SK-N-SH (cell line): ENCODE data around the gene PPP2R5E. TPM values are rescaled to one million over a fixed set of nuclear protein-coding genes. Genes with fewer than 3 reads are reported as not detected.

ENCODE experiments used
- CTCF ChIA-PET: fragments of 300-600, 350-600 bp; formaldehyde crosslinking; extraction: SDS; loops from one replicate; lab custom pipeline; 2021; lab: Yijun Ruan, JAX
- POLR2A ChIA-PET: fragments of 350-600 bp; sonication (Branson Sonifier 250); formaldehyde crosslinking; extraction: SDS; loops from one replicate; lab custom pipeline; 2020; ENCODE audit warnings: antibody characterized with exemption, inconsistent platforms; lab: Yijun Ruan, JAX
- DNase-seq: peaks from one replicate; pipeline ENCODE4 v3.0.0; 2012
- H2AFZ ChIP-seq: fragments of 200-600 bp; sonication (generic); 2 replicates; pipeline ENCODE4 v1.8.1; 2016; ENCODE audit warnings: antibody characterized with exemption, mild to moderate bottlenecking, low read depth
- H3F3A ChIP-seq: fragments of 200-600 bp; sonication (generic); replicated peaks from 2 replicates; pipeline ENCODE3; 2016; ENCODE audit warnings: antibody characterized with exemption, mild to moderate bottlenecking; ENCODE audit not compliant: insufficient read depth
- H3K27ac ChIP-seq, 2 experiments: fragments of 200-500 bp in 1 of 2; fragments of 200-600 bp in 1 of 2; sonication (Bioruptor generic) in 1 of 2; sonication (generic), shearing (Covaris generic) in 1 of 2; 2 replicates each; pipeline versions ENCODE4 v1.5.1 to v1.6.1; 2014 to 2016; ENCODE audit warnings: low read depth in 2 of 2, inconsistent platforms in 1 of 2, low read length in 1 of 2, mild to moderate bottlenecking in 1 of 2, mixed read lengths in 1 of 2
- H3K27me3 ChIP-seq: fragments of 200-600 bp; sonication (generic), shearing (Covaris generic); 2 replicates; pipeline ENCODE4 v1.6.1; 2016; ENCODE audit warnings: mixed run types; ENCODE audit not compliant: insufficient read depth
- H3K36me3 ChIP-seq, 2 experiments: fragments of 200-500 bp in 1 of 2; fragments of 200-600 bp in 1 of 2; sonication (Bioruptor generic) in 1 of 2; sonication (generic) in 1 of 2; replicated peaks in 1 of 2; 2 replicates each; pipeline versions ENCODE3 to v1.5.1; 2014 to 2016; ENCODE audit warnings: low read length in 1 of 2, mild to moderate bottlenecking in 1 of 2; ENCODE audit not compliant: insufficient read depth in 2 of 2, control insufficient read depth in 1 of 2
- H3K4me1 ChIP-seq, 2 experiments: fragments of 200-500 bp in 1 of 2; fragments of 200-600 bp in 1 of 2; sonication (Bioruptor generic) in 1 of 2; sonication (generic), shearing (Covaris generic) in 1 of 2; 2 replicates each; pipeline versions ENCODE4 v1.5.1 to v1.6.1; 2014 to 2016; ENCODE audit warnings: low read depth in 1 of 2, low read length in 1 of 2, mixed run types in 1 of 2; ENCODE audit not compliant: insufficient read depth in 2 of 2, control insufficient read depth in 1 of 2
- H3K4me2 ChIP-seq: fragments of 200-600 bp; sonication (generic), shearing (Covaris generic); 2 replicates; pipeline ENCODE4 v1.6.1; 2017; ENCODE audit warnings: mixed run types
- H3K4me3 ChIP-seq, 2 experiments: fragments of 200-500 bp in 1 of 2; fragments of 200-600 bp in 1 of 2; sonication (Bioruptor generic) in 1 of 2; sonication (generic), shearing (Covaris generic) in 1 of 2; 2 replicates each; pipeline versions ENCODE4 v1.5.1 to v1.8.1; 2014 to 2016; ENCODE audit warnings: low read depth in 2 of 2, inconsistent platforms in 1 of 2, low read length in 1 of 2, mild to moderate bottlenecking in 1 of 2, mixed read lengths in 1 of 2, moderate library complexity in 1 of 2
- H3K79me2 ChIP-seq: fragments of 200-600 bp; sonication (generic); 2 replicates; pipeline ENCODE4 v1.8.1; 2017; ENCODE audit warnings: mild to moderate bottlenecking; ENCODE audit not compliant: insufficient read depth
- H3K9ac ChIP-seq: fragments of 200-600 bp; sonication (generic); 2 replicates; pipeline ENCODE4 v1.6.1; 2017; ENCODE audit warnings: mixed run types
- H3K9me2 ChIP-seq: fragments of 200-600 bp; sonication (generic); 2 replicates; pipeline ENCODE4 v1.6.1; 2017; ENCODE audit warnings: mixed run types
- H3K9me3 ChIP-seq: fragments of 200-600 bp; sonication (generic); 2 replicates; pipeline ENCODE4 v1.6.1; 2017; ENCODE audit warnings: mixed run types, mild to moderate bottlenecking, moderate library complexity
- H4K20me1 ChIP-seq: fragments of 200-600 bp; sonication (generic); 2 replicates; pipeline ENCODE4 v1.6.1; 2017; ENCODE audit warnings: mild to moderate bottlenecking, mixed run types; ENCODE audit not compliant: insufficient read depth
- EP300 ChIP-seq, 2 experiments: IDR thresholded peaks; 2 replicates each; pipeline versions ENCODE4 v1.4.0 to v1.6.1; 2012; ENCODE audit warnings: borderline replicate concordance in 1 of 2, low read depth in 1 of 2, low read length in 1 of 2
- EZH2phosphoT487 ChIP-seq: fragments of 200-600 bp; sonication (generic); IDR thresholded peaks from 2 replicates; pipeline ENCODE4 v1.6.1; 2017; ENCODE audit warnings: low read depth, mixed run types, mild to moderate bottlenecking, antibody characterized with exemption, moderate library complexity, borderline replicate concordance
- GATA2 ChIP-seq: sonication (generic); formaldehyde crosslinking; IDR thresholded peaks from 2 replicates; pipeline ENCODE4 v1.5.0; 2020; ENCODE audit warnings: mild to moderate bottlenecking, missing genetic modification reagents
- MAX ChIP-seq: IDR thresholded peaks from 2 replicates; pipeline ENCODE4 v1.4.0; 2012; ENCODE audit warnings: low read depth
- MEF2A ChIP-seq: IDR thresholded peaks from 2 replicates; pipeline ENCODE4 v1.4.0; 2012; ENCODE audit warnings: low read depth, borderline replicate concordance
- MXI1 ChIP-seq: IDR thresholded peaks from 2 replicates; pipeline ENCODE4 v1.6.1; 2012; ENCODE audit warnings: mild to moderate bottlenecking, low read depth, low read length, improper control_type of control experiment
- NFIC ChIP-seq: IDR thresholded peaks from 2 replicates; pipeline ENCODE4 v1.4.0; 2012; ENCODE audit warnings: borderline replicate concordance
- POLR2AphosphoS5 ChIP-seq: IDR thresholded peaks from 2 replicates; pipeline ENCODE4 v1.6.1; 2012; ENCODE audit warnings: low read depth, low read length
- TCF12 ChIP-seq: IDR thresholded peaks from 2 replicates; pipeline ENCODE4 v1.4.0; 2012
- TEAD4 ChIP-seq: IDR thresholded peaks from 2 replicates; pipeline ENCODE4 v1.4.0; 2012; ENCODE audit warnings: mild to moderate bottlenecking, borderline replicate concordance; ENCODE audit not compliant: insufficient read depth
- USF2 ChIP-seq: fragments of 150-350 bp; IDR thresholded peaks from 2 replicates; pipeline ENCODE4 v1.6.1; 2017; ENCODE audit warnings: antibody characterized with exemption, low read length, low read depth, borderline replicate concordance
- WGBS: methylation state at CpG from one replicate; pipeline ENCODE4 v1.1.6; 2017; ENCODE audit warnings: low lambda C conversion rate; 5-methylcytosine and 5-hydroxymethylcytosine counted together
- polyA plus RNA-seq, 3 experiments: library from polyadenylated mRNA; depleted of rRNA; stranded (reverse); fragments of >200 nt; gene quantifications; 2 replicates each; pipeline ENCODE4 v1.2.3, GENCODE V29; 2012
- TF ChIP-seq, protein P1 (sequence below): IDR thresholded peaks from 2 replicates; pipeline ENCODE4 v1.4.0; 2012; ENCODE audit warnings: low read depth, borderline replicate concordance

Gene PPP2R5E
- polyA plus RNA-seq, 1 of the 3 experiments (the other 2 are of a cell fraction) = 4.4 TPM

GRCh38 chr14:63454863-63455622, 88.1 kb downstream of the PPP2R5E start:
- Histone ChIP-seq H3K4me1 (peaks cover 12 to 19% of the 10 kb centered on the region in 2 experiments; a peak in 3 of 4 replicates), H3K4me2 (0 out of 2 replicates have a peak overlapping the region, but pooled peaks have one; percentile 14), H3K36me3 (peaks cover 6 to 13% of the 10 kb centered on the region in 2 experiments), H3K9me3 (no peaks in the 10 kb centered on the region), H3K27ac (peak overlapping the region; percentile 21 to 60; a peak in 3 of 4 replicates), H4K20me1 (peaks cover 76% of the 10 kb centered on the region), H3K27me3 (no peaks in the 10 kb centered on the region), H3K9me2 (no peaks in the 10 kb centered on the region), H3F3A (peaks cover 13% of the 10 kb centered on the region), H3K79me2 (peaks cover 96% of the 10 kb centered on the region), H2AFZ (no peak overlapping the region), H3K9ac (no peak overlapping the region), H3K4me3 (no peak overlapping the region)
- WGBS = 56% methylated on average over 2 of the region's 2 CpGs
- TF ChIP-seq POLR2AphosphoS5 = no peak
- peak; percentile 31; the same call in 1 of the 2 replicates for TF ChIP-seq NFIC
- DNase-seq = no peak
- CTCF ChIA-PET = interaction anchor here (1.2 kb wide), 1 partner anchor 66 kb away, joined by 4 read pairs; no protein-coding TSS in a partner anchor
- POLR2A ChIA-PET = no interaction called here

- POLR2A ChIA-PET = no interaction called here
Measured at GRCh38 chr14:63454436-63454835, 88.7 kb downstream of the PPP2R5E start.

DNA sequence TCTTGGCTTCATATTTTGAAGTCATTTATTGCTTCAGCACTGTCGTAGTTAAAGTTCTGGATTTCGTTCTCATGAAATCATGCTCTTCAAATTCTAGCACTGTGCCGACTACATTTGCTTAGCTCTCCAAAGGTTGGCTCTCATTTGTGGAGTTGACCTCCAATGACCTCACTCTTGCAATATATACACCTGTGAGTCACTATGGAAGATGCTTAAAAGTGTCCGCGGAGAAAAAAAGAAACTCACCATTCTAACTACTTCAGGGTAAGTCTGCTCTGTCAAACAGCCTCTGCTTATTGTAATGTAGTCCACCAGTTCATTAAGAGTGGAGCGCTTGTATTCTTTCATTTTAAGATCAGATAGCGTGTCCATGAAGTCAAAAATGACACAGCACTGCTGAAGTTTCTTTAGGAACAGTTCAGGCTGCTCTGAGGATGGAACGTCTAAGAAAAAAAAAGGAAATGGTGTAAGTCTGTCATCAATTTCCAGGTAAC, 89.7 kb downstream of the PPP2R5E start:
- H3K9me2 ChIP-seq = no peaks in the 10 kb centered on the region
- no peak overlapping the region for H2AFZ ChIP-seq
- no peak overlapping the region for H3K9ac ChIP-seq
- H3K4me2 ChIP-seq = 0 out of 2 replicates have a peak overlapping the region, but pooled peaks have one; percentile 11
- peak overlapping the region; percentile 25 to 53; a peak in 3 of 4 replicates for H3K27ac ChIP-seq
- H3K4me1 ChIP-seq = peaks cover 12 to 19% of the 10 kb centered on the region in 2 experiments; a peak in 3 of 4 replicates
- ChIA-PET CTCF (interaction anchor here (1.1 kb wide), 1 partner anchor 15 kb away, joined by 3 read pairs; no protein-coding TSS in a partner anchor), POLR2A (no interaction called here)
- no peaks in the 10 kb centered on the region for H3K9me3 ChIP-seq
- peaks cover 6 to 13% of the 10 kb centered on the region in 2 experiments for H3K36me3 ChIP-seq
- 71% methylated on average over 8 of the region's 8 CpGs for WGBS
- no peak overlapping the region; a peak in 1 of 4 replicates for H3K4me3 ChIP-seq
- DNase-seq = no peak
- H3K27me3 ChIP-seq = no peaks in the 10 kb centered on the region
- peaks cover 8% of the 10 kb centered on the region for H3F3A ChIP-seq
- peaks cover 67% of the 10 kb centered on the region for H4K20me1 ChIP-seq
- peaks cover 95% of the 10 kb centered on the region for H3K79me2 ChIP-seq
- TF ChIP-seq, protein P1, sequence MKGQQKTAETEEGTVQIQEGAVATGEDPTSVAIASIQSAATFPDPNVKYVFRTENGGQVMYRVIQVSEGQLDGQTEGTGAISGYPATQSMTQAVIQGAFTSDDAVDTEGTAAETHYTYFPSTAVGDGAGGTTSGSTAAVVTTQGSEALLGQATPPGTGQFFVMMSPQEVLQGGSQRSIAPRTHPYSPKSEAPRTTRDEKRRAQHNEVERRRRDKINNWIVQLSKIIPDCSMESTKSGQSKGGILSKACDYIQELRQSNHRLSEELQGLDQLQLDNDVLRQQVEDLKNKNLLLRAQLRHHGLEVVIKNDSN = no peak
- TF ChIP-seq TCF12 = no peak
- 0 out of 2 replicates have a peak, but pooled peaks have one; percentile 21 for TF ChIP-seq MXI1
- no peak for TF ChIP-seq USF2
- TF ChIP-seq, all 33 proteins: peak for 1

More at GRCh38 chr14:63454436-63454835, 88.7 kb downstream of the PPP2R5E start:
- Histone ChIP-seq H3K4me1 (peaks cover 12 to 19% of the 10 kb centered on the region in 2 experiments; a peak in 3 of 4 replicates), H3K4me3 (no peak overlapping the region), H3F3A (peaks cover 9% of the 10 kb centered on the region), H2AFZ (no peak overlapping the region), H3K27ac (peak overlapping the region; percentile 21 to 60; a peak in 3 of 4 replicates), H3K27me3 (no peaks in the 10 kb centered on the region), H3K79me2 (peaks cover 96% of the 10 kb centered on the region), H3K4me2 (no peak overlapping the region), H3K9me3 (no peaks in the 10 kb centered on the region), H3K36me3 (peaks cover 6 to 13% of the 10 kb centered on the region in 2 experiments), H4K20me1 (peaks cover 71% of the 10 kb centered on the region), H3K9me2 (no peaks in the 10 kb centered on the region), H3K9ac (no peak overlapping the region)
- 90% methylated on average over 3 of the region's 3 CpGs for WGBS
- CTCF ChIA-PET = interaction anchor here (1.2 kb wide), 1 partner anchor 65 kb away, joined by 4 read pairs; no protein-coding TSS in a partner anchor
- no peak for DNase-seq
- TF ChIP-seq MEF2A = no peak
- TF ChIP-seq EP300 (IDR thresholded peaks at IDR 0.05; ENCODE audit: borderline replicate concordance in 1 of 2, low read depth in 1 of 2, low read length in 1 of 2) = no peak
- TF ChIP-seq MAX = no peak
- TF ChIP-seq GATA2 = no peak
- TF ChIP-seq TEAD4 = no peak
- no peak for TF ChIP-seq EZH2phosphoT487
- TF ChIP-seq, protein P1 = no peak
